Lung (tissue), 16 donors: ENCODE measurements around the gene ZFR2. TPM values are rescaled to one million over a fixed set of nuclear protein-coding genes. Genes with fewer than 3 reads are reported as not detected.

Experiments
- ATAC-seq: fragments of 200-7000 bp; cut with Tn5 transposase; one replicate; pipeline ENCODE4 v1.9.1; 2020; ENCODE audit warnings: moderate number of reproducible peaks; ENCODE audit not compliant: insufficient read depth, low FRiP score
- DNase-seq, 3 donors: peaks; one replicate each; pipeline ENCODE4 v3.0.0-alpha.2; 2013 to 2017
- H3K27ac ChIP-seq, 2 donors: one replicate each; pipeline ENCODE4 v1.5.1; 2013; ENCODE audit warnings: mild to moderate bottlenecking in 2 of 2, moderate library complexity in 2 of 2, control low read depth in 1 of 2, inconsistent platforms in 1 of 2, low read depth in 1 of 2, low read length in 1 of 2
- H3K27me3 ChIP-seq, 3 donors: one replicate each; pipeline ENCODE4 v1.5.1; 2013; ENCODE audit warnings: low read length in 2 of 3; ENCODE audit not compliant: control insufficient read depth in 3 of 3, insufficient read depth in 3 of 3
- H3K36me3 ChIP-seq, 4 donors: one replicate each; pipeline ENCODE4 v1.5.1; 2013; ENCODE audit warnings: low read length in 4 of 4, mild to moderate bottlenecking in 1 of 4, moderate library complexity in 1 of 4; ENCODE audit not compliant: control insufficient read depth in 4 of 4, insufficient read depth in 4 of 4
- H3K4me1 ChIP-seq, 5 donors: one replicate each; pipeline ENCODE4 v1.5.1; 2013; ENCODE audit warnings: low read length in 5 of 5, mild to moderate bottlenecking in 2 of 5, moderate library complexity in 1 of 5; ENCODE audit not compliant: control insufficient read depth in 5 of 5, insufficient read depth in 5 of 5
- H3K4me3 ChIP-seq: one replicate; pipeline ENCODE4 v1.5.1; 2013; ENCODE audit warnings: mild to moderate bottlenecking, control low read depth, moderate library complexity
- H3K9ac ChIP-seq, 2 donors: one replicate each; pipeline ENCODE4 v1.5.1; 2013; ENCODE audit warnings: low read length in 2 of 2, control low read depth in 1 of 2; ENCODE audit not compliant: insufficient read depth in 1 of 2
- H3K9me3 ChIP-seq, 4 donors: one replicate each; pipeline ENCODE4 v1.5.1; 2013; ENCODE audit warnings: low read length in 3 of 4, mild to moderate bottlenecking in 1 of 4, moderate library complexity in 1 of 4; ENCODE audit not compliant: control insufficient read depth in 4 of 4, insufficient read depth in 3 of 4
- CTCF ChIP-seq: IDR thresholded peaks from 2 replicates; pipeline ENCODE4 v1.5.1; 2012; ENCODE audit warnings: mild to moderate bottlenecking; ENCODE audit errors: control extremely low read depth, extremely low read depth
- WGBS, 2 donors: extraction: QIAGEN DNeasy Blood & Tissue Kit; methylation state at CpG; one replicate each; pipeline ENCODE4 v1.1.7; 2013; 5-methylcytosine and 5-hydroxymethylcytosine counted together
- long read RNA-seq, 5 donors: transcript quantifications; one replicate each; lab custom pipeline, GENCODE V29; 2026
- polyA plus RNA-seq, 2 donors: library from polyadenylated mRNA; stranded (reverse); fragments of 200-250 nt; gene quantifications; one replicate each; pipeline ENCODE4 v1.2.1, GENCODE V29; 2013
- total RNA-seq, 2 donors: library from RNA; depleted of rRNA in 1 of 2; stranded (reverse); fragments of >200 nt in 1 of 2; gene quantifications; one replicate each; pipeline ENCODE4 v1.2.1, GENCODE V29; 2014 to 2021
- donor health status: control.
- donor health status: control.
- donor health status: Bipolar disorder and iron deficiency.
- donor health status: healthy.
- donor health status: DM: yes; HTN: yes; CAD: no.

The ZFR2 gene
- under 1 TPM; 0.21 to 0.34 TPM for total RNA-seq
- under 1 TPM; 0.05 to 0.16 TPM for polyA plus RNA-seq
- long read RNA-seq, donor 1: 0 reads
- long read RNA-seq, donor 2: 0 reads
- long read RNA-seq, donor 3: 0 reads
- long read RNA-seq, donor 4: 0 reads
- long read RNA-seq, donor 5: 0 reads

GRCh38 chr19:3868770-3869456, at the start of gene ZFR2:
Gene ZFR2, minus strand, starts transcription at chr19:3869038. Its CDS starts 21 bp downstream, at chr19:3869017.
- H3K4me3 ChIP-seq: no peak within 1 kb of the TSS
- H3K36me3 ChIP-seq: no peaks in the 10 kb centered on the region
- no peak within 1 kb of the TSS for H3K27ac ChIP-seq
- WGBS, 2 donors: 11 to 12% methylated on average over 33 to 62 of the region's 62 CpGs
- DNase-seq: no peak
- H3K4me1 ChIP-seq: no peaks in the 10 kb centered on the region
- peaks cover 4 to 37% (median 20%) of the 10 kb centered on the region in 3 donors for H3K27me3 ChIP-seq
- no peak for TF ChIP-seq CTCF
- H3K9ac ChIP-seq: no peak within 1 kb of the TSS
- peaks cover 0 to 15% (median 0%) of the 10 kb centered on the region in 4 donors for H3K9me3 ChIP-seq
- no peak for ATAC-seq

GRCh38 chr19:3916033-3916432, 47.2 kb upstream of the ZFR2 start:
- WGBS, 2 donors: 92 to 99% methylated on average over 5 of the region's 5 CpGs
- ATAC-seq: no peak

GRCh38 chr19:3914199-3914598, 45.4 kb upstream of the ZFR2 start:
- Histone ChIP-seq H3K9ac (no peak overlapping the region), H3K4me1 (no peaks in the 10 kb centered on the region), H3K9me3 (peaks cover 0 to 10% (median 6%) of the 10 kb centered on the region in 4 donors), H3K36me3 (no peaks in the 10 kb centered on the region), H3K4me3 (no peak overlapping the region), H3K27me3 (no peaks in the 10 kb centered on the region), H3K27ac (no peak overlapping the region)
- DNase-seq (no peak), ATAC-seq (no peak)
- TF ChIP-seq CTCF: no peak
- WGBS, 2 donors: 78 to 85% methylated on average over 6 to 7 of the region's 9 CpGs

More at GRCh38 chr19:3916033-3916432, 47.2 kb upstream of the ZFR2 start:
- no peaks in the 10 kb centered on the region for H3K27me3 ChIP-seq
- no peaks in the 10 kb centered on the region for H3K36me3 ChIP-seq
- no peak for DNase-seq
- H3K4me3 ChIP-seq: no peak overlapping the region
- H3K4me1 ChIP-seq: no peaks in the 10 kb centered on the region
- no peak overlapping the region for H3K9ac ChIP-seq
- H3K27ac ChIP-seq: no peak overlapping the region
- no peak for TF ChIP-seq CTCF
- peaks cover 0 to 8% (median 3%) of the 10 kb centered on the region in 4 donors for H3K9me3 ChIP-seq
